DOHH2 (cell line): ENCODE data around the gene RPTOR.

Source experiments
- H3F3A ChIP-seq: fragments of 200-600 bp; sonication (generic), shearing (Covaris generic); 2 replicates; pipeline ENCODE4 v1.6.0; 2016; ENCODE audit warnings: antibody characterized with exemption, mild to moderate bottlenecking; ENCODE audit not compliant: control insufficient read depth, insufficient read depth
- H3K27ac ChIP-seq: fragments of 200-600 bp; sonication (generic); 2 replicates; pipeline ENCODE4 v1.5.1; 2014; ENCODE audit warnings: low read depth, mild to moderate bottlenecking, low read length, moderate library complexity
- H3K27me3 ChIP-seq: fragments of 200-600 bp; sonication (generic); 2 replicates; pipeline ENCODE4 v1.6.1; 2014; ENCODE audit warnings: mild to moderate bottlenecking, low read length, mixed read lengths; ENCODE audit not compliant: control insufficient read depth
- H3K36me3 ChIP-seq: fragments of 200-600 bp; sonication (generic); 2 replicates; pipeline ENCODE4 v1.6.1; 2014; ENCODE audit warnings: mild to moderate bottlenecking, low read length, moderate library complexity, mixed read lengths; ENCODE audit not compliant: control insufficient read depth
- H3K4me1 ChIP-seq: fragments of 200-600 bp; sonication (generic); 2 replicates; pipeline ENCODE4 v1.6.1; 2014; ENCODE audit warnings: mild to moderate bottlenecking, low read length, mixed read lengths; ENCODE audit not compliant: control insufficient read depth
- H3K4me2 ChIP-seq: fragments of 200-600 bp; sonication (generic); 2 replicates; pipeline ENCODE4 v1.6.0; 2014; ENCODE audit warnings: mild to moderate bottlenecking, low read length, moderate library complexity
- H3K4me3 ChIP-seq: fragments of 200-600 bp; sonication (generic); 2 replicates; pipeline ENCODE4 v1.5.1; 2014; ENCODE audit warnings: mild to moderate bottlenecking, low read length, mixed read lengths
- H3K79me2 ChIP-seq: fragments of 200-600 bp; sonication (generic); 2 replicates; pipeline ENCODE4 v1.6.1; 2014; ENCODE audit warnings: mild to moderate bottlenecking, low read length, mixed read lengths; ENCODE audit not compliant: control insufficient read depth
- H3K9me2 ChIP-seq: fragments of 200-600 bp; sonication (generic); replicated peaks from 2 replicates; pipeline ENCODE4 v1.6.1; 2014; ENCODE audit warnings: mild to moderate bottlenecking, low read length, mixed read lengths; ENCODE audit not compliant: control insufficient read depth
- H3K9me3 ChIP-seq: fragments of 200-600 bp; sonication (generic); 2 replicates; pipeline ENCODE4 v1.6.1; 2014; ENCODE audit warnings: antibody characterized with exemption, low read length, mixed read lengths; ENCODE audit not compliant: control insufficient read depth, insufficient read depth
- H4K20me1 ChIP-seq: fragments of 200-600 bp; sonication (generic); 2 replicates; pipeline ENCODE4 v1.6.0; 2014; ENCODE audit warnings: low read depth, mild to moderate bottlenecking, antibody characterized with exemption, low read length, moderate library complexity; ENCODE audit not compliant: control insufficient read depth, insufficient read depth
- EZH2phosphoT487 ChIP-seq: fragments of 200-600 bp; sonication (generic); IDR thresholded peaks from 2 replicates; pipeline ENCODE4 v1.6.1; 2017; ENCODE audit warnings: borderline replicate concordance, mild to moderate bottlenecking, antibody characterized with exemption, low read length, moderate library complexity, mixed read lengths
- TF ChIP-seq, protein P1 (sequence below): fragments of 200-600 bp; sonication (generic); IDR thresholded peaks from one replicate; pipeline ENCODE4 v1.5.1; 2014; ENCODE audit warnings: antibody characterized with exemption, mild to moderate bottlenecking, low read depth, low read length; ENCODE audit not compliant: poor library complexity, severe bottlenecking

RPTOR gene

GRCh38 chr17:80797741-80798594 lies 253.3 kb downstream of the RPTOR start:
- Histone ChIP-seq H3K9me2 (no peaks in the 10 kb centered on the region), H3K36me3 (peaks cover 13% of the 10 kb centered on the region), H3K9me3 (no peaks in the 10 kb centered on the region), H3K4me2 (no peak overlapping the region), H3F3A (no peaks in the 10 kb centered on the region), H3K4me3 (no peak overlapping the region), H3K4me1 (peaks cover 3% of the 10 kb centered on the region; the same call in 1 of the 2 replicates), H3K79me2 (no peaks in the 10 kb centered on the region), H3K27ac (no peak overlapping the region), H4K20me1 (no peaks in the 10 kb centered on the region), H3K27me3 (no peaks in the 10 kb centered on the region)
- TF ChIP-seq, protein P1, sequence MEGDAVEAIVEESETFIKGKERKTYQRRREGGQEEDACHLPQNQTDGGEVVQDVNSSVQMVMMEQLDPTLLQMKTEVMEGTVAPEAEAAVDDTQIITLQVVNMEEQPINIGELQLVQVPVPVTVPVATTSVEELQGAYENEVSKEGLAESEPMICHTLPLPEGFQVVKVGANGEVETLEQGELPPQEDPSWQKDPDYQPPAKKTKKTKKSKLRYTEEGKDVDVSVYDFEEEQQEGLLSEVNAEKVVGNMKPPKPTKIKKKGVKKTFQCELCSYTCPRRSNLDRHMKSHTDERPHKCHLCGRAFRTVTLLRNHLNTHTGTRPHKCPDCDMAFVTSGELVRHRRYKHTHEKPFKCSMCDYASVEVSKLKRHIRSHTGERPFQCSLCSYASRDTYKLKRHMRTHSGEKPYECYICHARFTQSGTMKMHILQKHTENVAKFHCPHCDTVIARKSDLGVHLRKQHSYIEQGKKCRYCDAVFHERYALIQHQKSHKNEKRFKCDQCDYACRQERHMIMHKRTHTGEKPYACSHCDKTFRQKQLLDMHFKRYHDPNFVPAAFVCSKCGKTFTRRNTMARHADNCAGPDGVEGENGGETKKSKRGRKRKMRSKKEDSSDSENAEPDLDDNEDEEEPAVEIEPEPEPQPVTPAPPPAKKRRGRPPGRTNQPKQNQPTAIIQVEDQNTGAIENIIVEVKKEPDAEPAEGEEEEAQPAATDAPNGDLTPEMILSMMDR: no peak
- TF ChIP-seq EZH2phosphoT487: no peak

GRCh38 chr17:80798595-80799537 lies 254.2 kb downstream of the RPTOR start:
- peaks cover 11% of the 10 kb centered on the region for H3K36me3 ChIP-seq
- TF ChIP-seq, protein P1: no peak
- no peak for TF ChIP-seq EZH2phosphoT487
- H3F3A ChIP-seq: no peaks in the 10 kb centered on the region
- H3K4me2 ChIP-seq: no peak overlapping the region
- H3K27ac ChIP-seq: no peak overlapping the region
- H3K79me2 ChIP-seq: no peaks in the 10 kb centered on the region
- no peak overlapping the region for H3K4me3 ChIP-seq
- peaks cover 3% of the 10 kb centered on the region; the same call in 1 of the 2 replicates for H3K4me1 ChIP-seq
- H3K27me3 ChIP-seq: no peaks in the 10 kb centered on the region
- H3K9me3 ChIP-seq: no peaks in the 10 kb centered on the region
- H4K20me1 ChIP-seq: no peaks in the 10 kb centered on the region
- H3K9me2 ChIP-seq: no peaks in the 10 kb centered on the region

GRCh38 chr17:80799538-80800480 lies 255.2 kb downstream of the RPTOR start:
- no peaks in the 10 kb centered on the region for H4K20me1 ChIP-seq
- peaks cover 3% of the 10 kb centered on the region; the same call in 1 of the 2 replicates for H3K4me1 ChIP-seq
- no peak overlapping the region for H3K4me3 ChIP-seq
- H3K27ac ChIP-seq: no peak overlapping the region
- no peaks in the 10 kb centered on the region for H3K9me2 ChIP-seq
- H3K4me2 ChIP-seq: no peak overlapping the region
- no peaks in the 10 kb centered on the region for H3F3A ChIP-seq
- no peaks in the 10 kb centered on the region; the same call in 1 of the 2 replicates for H3K9me3 ChIP-seq
- no peaks in the 10 kb centered on the region for H3K79me2 ChIP-seq
- no peaks in the 10 kb centered on the region for H3K27me3 ChIP-seq
- peaks cover 5% of the 10 kb centered on the region; the same call in 1 of the 2 replicates for H3K36me3 ChIP-seq
- TF ChIP-seq, protein P1: no peak
- no peak for TF ChIP-seq EZH2phosphoT487
